Measurements from ENCODE around the gene RB1.

- TF ChIP-seq EZH2 (IDR thresholded peaks at IDR 0.05) = no peak
- TF ChIP-seq POLR2AphosphoS5 (IDR thresholded peaks at IDR 0.05; ENCODE audit: borderline replicate concordance, low read depth, low read length) = no peak
Measured at GRCh38 chr13:48505597-48506091, 202.1 kb downstream of the RB1 start.

Measured in SK-N-MC (cell line).